ENCODE measurements around the gene B4GALNT1. TPM values are rescaled to one million over a fixed set of nuclear protein-coding genes. Genes with fewer than 3 reads are reported as not detected.

B4GALNT1 gene
- total and polyA plus RNA-seq, 2 donors (not counting 1 experiment from before 2014, with no cell fraction given), result 1.3 to 2.3 TPM

- Histone ChIP-seq H3K27me3 (ENCODE audit: control insufficient read depth, insufficient read depth, low read length) (no peaks in the 10 kb centered on the region), H2AFZ (ENCODE audit: low read length) (no peak overlapping the region), H3K9ac (ENCODE audit: insufficient read depth, low read length) (no peak overlapping the region), H3K27ac (ENCODE audit: insufficient read depth, low read length) (no peak overlapping the region), H3K4me3 (replicated peaks in 1 of 4; ENCODE audit: control extremely low read depth in 1 of 4, insufficient read depth in 1 of 4, low read depth in 3 of 4, low read length in 4 of 4) (no peak overlapping the region), H3K36me3 (ENCODE audit: control insufficient read depth, insufficient read depth, low read length) (no peaks in the 10 kb centered on the region), H3K79me2 (ENCODE audit: control insufficient read depth, insufficient read depth, low read length) (no peaks in the 10 kb centered on the region), H3K9me3 (ENCODE audit: control insufficient read depth, insufficient read depth, low read depth, low read length) (no peaks in the 10 kb centered on the region), H3K4me2 (ENCODE audit: extremely low read depth, insufficient read depth, low read length) (no peak overlapping the region), H3K4me1 (ENCODE audit: control insufficient read depth, extremely low read depth, insufficient read depth, low read length) (no peaks in the 10 kb centered on the region), H4K20me1 (ENCODE audit: control insufficient read depth, extremely low read depth, insufficient read depth, low read length) (no peaks in the 10 kb centered on the region)
- no peak for TF ChIP-seq EZH2 (IDR thresholded peaks at IDR 0.05; ENCODE audit: low read length, missing control alignments)
- no peak for TF ChIP-seq CTCF (conservative IDR thresholded peaks at IDR 0.05 in 1 of 2, IDR thresholded peaks at IDR 0.05 in 1 of 2; ENCODE audit: low read depth in 1 of 2, low read length in 2 of 2)
- no peak for DNase-seq (ENCODE audit: low read depth in 2 of 2)
Observed at GRCh38 chr12:57579677-57580465, 53.1 kb downstream of the B4GALNT1 start.

GRCh38 chr12:57579011-57579410 lies 54.0 kb downstream of the B4GALNT1 start:
- Histone ChIP-seq H3K4me1 (ENCODE audit: control insufficient read depth, extremely low read depth, insufficient read depth, low read length) (no peaks in the 10 kb centered on the region), H3K36me3 (ENCODE audit: control insufficient read depth, insufficient read depth, low read length) (no peaks in the 10 kb centered on the region), H4K20me1 (ENCODE audit: control insufficient read depth, extremely low read depth, insufficient read depth, low read length) (no peaks in the 10 kb centered on the region), H3K4me2 (ENCODE audit: extremely low read depth, insufficient read depth, low read length) (no peak overlapping the region), H3K27me3 (ENCODE audit: control insufficient read depth, insufficient read depth, low read length) (no peaks in the 10 kb centered on the region), H3K27ac (ENCODE audit: insufficient read depth, low read length) (no peak overlapping the region), H3K9ac (ENCODE audit: insufficient read depth, low read length) (no peak overlapping the region), H3K4me3 (replicated peaks in 1 of 4; ENCODE audit: control extremely low read depth in 1 of 4, insufficient read depth in 1 of 4, low read depth in 3 of 4, low read length in 4 of 4) (no peak overlapping the region), H2AFZ (ENCODE audit: low read length) (no peak overlapping the region), H3K79me2 (ENCODE audit: control insufficient read depth, insufficient read depth, low read length) (no peaks in the 10 kb centered on the region), H3K9me3 (ENCODE audit: control insufficient read depth, insufficient read depth, low read depth, low read length) (no peaks in the 10 kb centered on the region)
- TF ChIP-seq EZH2 (IDR thresholded peaks at IDR 0.05; ENCODE audit: low read length, missing control alignments) (no peak), CTCF (conservative IDR thresholded peaks at IDR 0.05 in 1 of 2, IDR thresholded peaks at IDR 0.05 in 1 of 2; ENCODE audit: low read depth in 1 of 2, low read length in 2 of 2) (no peak)
- peak in 1 of 2 donors; percentile 9 for DNase-seq (ENCODE audit: low read depth in 2 of 2)

- Histone ChIP-seq H2AFZ (ENCODE audit: low read length) (no peak overlapping the region), H3K79me2 (ENCODE audit: control insufficient read depth, insufficient read depth, low read length) (no peaks in the 10 kb centered on the region), H3K36me3 (ENCODE audit: control insufficient read depth, insufficient read depth, low read length) (no peaks in the 10 kb centered on the region), H3K27ac (ENCODE audit: insufficient read depth, low read length) (no peak overlapping the region), H3K4me3 (replicated peaks in 1 of 4; ENCODE audit: control extremely low read depth in 1 of 4, insufficient read depth in 1 of 4, low read depth in 3 of 4, low read length in 4 of 4) (no peak overlapping the region), H4K20me1 (ENCODE audit: control insufficient read depth, extremely low read depth, insufficient read depth, low read length) (no peaks in the 10 kb centered on the region), H3K27me3 (ENCODE audit: control insufficient read depth, insufficient read depth, low read length) (no peaks in the 10 kb centered on the region), H3K4me1 (ENCODE audit: control insufficient read depth, extremely low read depth, insufficient read depth, low read length) (no peaks in the 10 kb centered on the region), H3K4me2 (ENCODE audit: extremely low read depth, insufficient read depth, low read length) (no peak overlapping the region), H3K9me3 (ENCODE audit: control insufficient read depth, insufficient read depth, low read depth, low read length) (no peaks in the 10 kb centered on the region), H3K9ac (ENCODE audit: insufficient read depth, low read length) (no peak overlapping the region)
- DNase-seq (ENCODE audit: low read depth in 2 of 2), result no peak
- TF ChIP-seq EZH2 (IDR thresholded peaks at IDR 0.05; ENCODE audit: low read length, missing control alignments) (no peak), CTCF (conservative IDR thresholded peaks at IDR 0.05 in 1 of 2, IDR thresholded peaks at IDR 0.05 in 1 of 2; ENCODE audit: low read depth in 1 of 2, low read length in 2 of 2) (no peak)
Observed at GRCh38 chr12:57577981-57578758, 54.8 kb downstream of the B4GALNT1 start.

All from fibroblast of lung (primary cell).